Renal pelvis (tissue), 4 donors: ENCODE results near the gene BBX. TPM values are rescaled to one million over a fixed set of nuclear protein-coding genes. Genes with fewer than 3 reads are reported as not detected.

Experiments used
- DNase-seq: peaks from one replicate; pipeline ENCODE4 v3.0.0-alpha.2; 2013
- polyA plus RNA-seq, 3 donors: library from polyadenylated mRNA; unstranded; fragments of 120-200 nt; gene quantifications; one replicate each; pipeline ENCODE4 v1.2.1, GENCODE V29; 2013; ENCODE audit not compliant: insufficient read length in 3 of 3

The BBX gene
- polyA plus RNA-seq, 3 donors = 64.8 to 67.1 (median 65.2) TPM

DNA sequence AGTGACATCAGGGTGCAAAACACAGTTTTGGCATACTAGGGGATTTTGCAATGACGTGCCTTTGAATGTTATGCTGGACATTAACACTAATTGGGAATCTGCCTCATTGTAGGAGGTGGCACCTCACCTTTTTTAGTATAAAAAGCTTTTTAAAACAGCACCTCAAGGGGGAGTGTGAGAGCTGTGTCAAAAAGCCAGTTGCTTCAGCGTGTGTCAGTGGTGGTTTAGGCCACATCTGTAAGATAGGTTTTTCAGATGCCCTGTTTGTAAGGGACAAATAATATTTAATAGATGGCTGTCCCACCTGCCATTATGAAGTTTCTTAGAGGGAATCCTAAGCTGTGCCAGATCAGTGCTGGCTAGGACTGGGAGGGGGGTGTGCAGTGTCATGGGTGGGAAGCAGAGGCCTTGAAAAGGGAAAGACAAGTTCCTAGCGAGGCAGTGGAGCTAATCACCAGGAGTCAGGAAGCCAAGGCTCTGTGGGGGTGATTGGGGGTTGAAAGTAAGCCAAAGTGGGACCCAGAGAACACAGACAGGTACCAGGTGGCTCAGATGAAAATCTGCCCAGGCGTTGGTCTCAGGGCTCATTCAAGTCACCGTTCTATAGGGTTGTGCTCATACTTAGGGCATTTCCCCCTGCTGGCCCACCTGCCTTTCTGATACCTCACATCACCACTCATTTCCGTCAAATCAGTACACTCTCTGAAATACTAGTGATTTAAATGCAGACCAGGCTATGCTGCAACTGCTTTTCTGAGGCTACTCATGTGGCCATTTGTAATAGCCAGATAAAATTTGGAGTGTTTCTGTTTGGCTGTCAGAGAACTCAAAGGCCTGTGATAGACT, 120.5 kb downstream of the BBX start:
- DNase-seq = no peak

DNA sequence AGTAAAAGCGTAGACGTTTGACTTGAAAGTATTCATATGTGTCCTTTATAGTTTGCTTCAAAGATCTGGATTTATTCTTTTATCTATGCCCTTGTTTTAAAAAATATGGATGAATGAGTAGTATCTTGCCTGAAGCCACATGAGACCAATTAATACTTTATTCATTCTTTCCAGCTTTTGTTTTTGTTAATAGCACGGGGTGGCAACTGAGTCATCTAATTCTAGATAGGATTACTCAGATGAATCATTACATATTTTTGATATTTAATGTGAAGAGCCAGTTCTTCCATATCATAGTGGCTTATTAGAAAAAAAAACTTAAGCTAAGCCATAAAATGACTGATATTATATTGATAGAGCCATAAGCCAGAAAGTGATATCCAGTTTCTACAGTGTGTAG, 121.9 kb downstream of the BBX start:
- no peak for DNase-seq

DNA sequence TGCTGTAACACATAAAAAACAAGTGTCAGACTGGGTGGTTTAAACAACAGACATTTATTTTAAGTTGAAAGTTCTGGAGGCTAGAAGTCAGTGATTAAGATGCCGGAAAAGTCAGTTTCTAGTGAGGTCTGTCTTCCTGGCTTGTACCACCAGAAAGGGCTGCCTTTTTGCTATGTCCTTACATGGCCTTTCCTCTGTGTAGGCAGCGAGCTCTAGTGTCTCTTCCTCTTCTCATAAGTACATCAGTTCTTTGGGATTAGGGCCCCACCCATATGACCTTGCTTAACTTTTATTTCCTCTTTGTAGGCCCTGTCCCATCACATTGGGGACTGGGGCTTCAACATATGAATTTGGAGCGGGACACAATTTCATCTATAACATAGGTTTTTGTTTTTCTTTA, 128.0 kb downstream of the BBX start:
- DNase-seq = no peak

DNA sequence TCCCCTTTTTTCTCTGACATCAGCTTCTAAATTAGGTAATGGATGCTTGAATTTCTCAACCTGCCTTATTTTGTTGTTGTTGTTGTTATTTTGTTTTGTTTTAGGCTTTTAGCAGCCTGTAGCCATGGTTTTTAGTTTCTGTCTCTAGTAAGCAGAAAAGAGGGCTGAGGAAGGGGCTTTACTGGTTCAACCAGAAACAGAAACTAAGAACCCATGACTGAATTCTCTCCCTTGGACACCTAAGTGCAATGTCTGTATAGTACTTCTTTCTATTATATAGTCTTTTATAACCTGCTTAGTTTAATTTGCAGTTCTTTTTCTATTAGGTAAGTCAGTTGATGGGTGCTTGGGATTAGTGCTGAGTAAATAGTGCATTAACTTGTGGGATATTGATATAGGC, 129.0 kb downstream of the BBX start:
- no peak for DNase-seq

DNA sequence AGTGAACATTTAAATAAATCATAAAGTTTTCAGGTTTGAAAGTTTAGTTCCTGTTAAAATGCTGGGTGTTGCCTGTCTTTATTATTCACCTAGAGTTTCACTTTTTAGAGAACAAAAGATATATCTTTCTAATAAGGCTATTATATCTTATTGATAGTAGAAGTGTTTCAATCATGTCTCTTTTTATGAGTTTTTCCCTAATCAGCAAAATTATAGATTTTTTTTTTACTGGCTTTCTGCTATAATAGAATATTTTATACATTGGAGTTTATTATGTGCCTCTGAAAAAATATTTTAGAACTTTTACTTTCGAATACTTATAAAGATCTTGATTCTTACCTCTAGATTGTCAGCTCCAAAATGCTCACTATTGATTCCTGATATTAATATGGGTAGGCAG, 131.5 kb downstream of the BBX start:
- no peak for DNase-seq

DNA sequence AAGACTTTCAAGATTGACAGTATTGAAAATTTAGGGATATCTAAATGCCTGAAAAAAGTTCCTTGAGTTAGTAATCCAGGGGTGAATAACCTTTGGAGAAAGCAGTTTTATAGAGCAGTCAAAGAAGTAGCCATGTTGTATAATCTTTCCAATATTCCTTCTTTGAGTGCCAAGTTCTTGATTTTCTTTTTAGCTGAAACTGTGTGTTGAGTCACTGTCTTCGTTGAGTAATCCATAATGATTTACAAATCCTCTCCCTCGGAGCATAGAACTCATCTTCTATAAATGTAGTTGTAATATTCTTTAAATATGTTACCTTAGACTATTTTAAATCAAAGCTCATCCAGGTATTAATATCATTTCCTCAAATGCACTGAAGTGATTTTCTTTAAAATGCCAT, 135.2 kb downstream of the BBX start:
- no peak for DNase-seq

DNA sequence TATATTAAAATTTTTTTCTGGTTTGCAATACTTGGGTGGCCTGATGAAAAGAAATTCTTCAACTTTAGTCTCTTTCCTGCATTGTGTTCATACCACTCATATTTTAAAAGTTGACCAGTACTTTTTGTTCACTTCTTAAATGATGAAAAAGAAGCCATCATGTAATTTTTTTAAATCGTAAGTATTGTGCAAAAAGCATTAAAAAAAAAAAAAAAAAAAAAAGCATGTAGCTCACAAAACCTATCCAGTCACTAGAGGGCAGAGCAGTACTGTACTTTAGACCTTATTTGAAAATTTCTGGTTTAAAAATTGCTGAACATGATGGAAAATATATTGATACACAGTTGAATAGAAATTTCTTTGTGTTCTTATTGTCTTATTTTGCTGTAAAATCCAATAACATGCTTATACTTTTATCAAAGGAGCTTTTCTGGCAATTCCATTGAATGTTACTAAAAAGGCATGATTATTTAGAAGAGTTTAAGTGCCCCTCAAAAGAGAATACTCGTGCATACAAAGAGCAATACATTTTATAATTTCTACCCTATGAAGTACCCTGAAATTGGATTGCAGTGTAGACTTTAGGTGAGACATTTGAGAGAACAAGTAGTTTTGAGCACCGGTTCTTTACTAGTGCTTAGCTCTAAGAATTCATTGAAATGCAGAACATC, 137.7 kb downstream of the BBX start:
- no peak for DNase-seq

DNA sequence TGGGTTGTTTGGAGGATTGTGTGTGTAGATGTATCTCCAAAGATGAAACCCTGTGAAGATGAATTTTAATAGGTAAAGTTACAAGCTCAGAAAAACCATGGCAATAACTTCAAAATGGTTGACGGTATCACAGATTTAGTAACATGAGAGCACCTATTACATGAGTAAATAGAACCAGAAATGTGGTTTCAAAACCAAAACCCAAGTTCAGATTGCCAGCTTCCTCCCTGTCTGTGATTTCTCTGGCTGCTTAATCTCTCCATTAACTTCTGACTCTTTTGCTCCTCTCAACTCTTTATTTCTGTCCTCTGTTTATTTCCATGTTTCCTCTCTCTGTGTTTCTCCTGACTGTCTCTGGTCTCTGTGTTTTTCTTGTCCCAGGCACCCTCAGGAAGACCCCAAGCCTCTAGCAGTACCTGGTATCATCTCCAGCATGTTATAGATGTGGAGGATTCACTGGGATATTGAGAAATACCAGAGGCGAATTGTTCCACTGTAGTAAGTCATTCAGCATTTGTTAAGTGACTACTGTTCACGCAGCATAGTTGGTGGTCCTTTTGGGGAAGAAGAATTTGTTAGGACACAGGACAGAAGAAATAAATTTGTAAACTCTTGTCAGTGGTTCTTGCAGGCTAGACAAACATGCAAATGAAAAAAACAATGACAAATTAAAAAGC, 138.8 kb downstream of the BBX start:
- no peak for DNase-seq

DNA sequence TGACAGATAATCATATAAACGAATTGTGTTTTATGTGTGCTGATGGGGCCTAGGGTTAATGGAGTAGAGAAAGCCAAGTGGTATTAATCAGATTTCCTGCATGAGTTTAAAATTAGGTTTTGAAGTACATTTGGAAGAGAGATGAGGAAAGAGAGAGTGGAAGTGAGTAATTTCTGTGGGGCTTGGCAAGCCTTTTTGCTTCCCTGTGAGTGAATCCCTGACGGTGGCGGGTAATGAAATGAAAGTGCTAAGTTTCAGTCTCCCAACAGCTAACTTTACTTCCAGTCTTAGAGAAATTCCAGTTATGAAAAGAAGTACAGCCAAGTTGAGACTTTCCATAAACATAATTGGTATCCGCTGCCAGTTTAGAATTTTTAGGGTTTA, 139.4 kb downstream of the BBX start:
- DNase-seq = no peak

DNA sequence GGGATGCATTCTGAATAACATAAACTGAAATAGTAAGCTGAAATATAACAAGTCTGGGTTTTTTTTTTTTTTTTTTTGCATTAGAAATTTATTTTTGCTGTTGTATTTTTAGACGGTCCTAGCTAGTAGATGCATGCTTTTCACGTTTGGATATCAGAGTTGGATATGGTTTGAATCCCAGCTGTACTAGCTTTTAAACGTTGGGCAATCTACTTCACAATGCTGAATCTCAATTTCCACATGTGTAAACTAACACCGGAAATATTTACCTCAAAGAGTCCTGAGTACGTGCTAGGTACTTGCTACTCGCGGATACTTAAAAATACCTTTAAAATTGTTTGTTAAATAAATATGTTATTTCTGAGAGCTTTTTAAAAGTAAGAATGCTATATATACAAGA, 139.8 kb downstream of the BBX start:
- DNase-seq = no peak

DNA sequence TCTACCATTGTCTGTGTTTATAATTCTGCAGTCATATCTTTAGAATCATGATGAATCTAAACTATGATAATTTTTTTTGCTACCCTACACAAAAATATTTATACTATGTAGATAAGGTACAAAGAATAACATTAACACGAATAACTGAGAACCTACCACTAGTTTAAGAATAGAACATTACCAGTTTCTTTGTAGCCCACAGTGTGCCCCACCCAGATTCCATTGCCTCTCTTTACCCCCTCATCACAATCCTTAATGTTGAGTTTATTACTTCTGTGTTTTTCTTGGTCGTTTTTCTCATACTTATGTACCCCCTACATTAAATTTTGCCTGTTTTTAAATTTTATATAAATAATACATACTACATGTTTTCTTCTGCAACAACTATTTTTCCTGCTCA, 140.5 kb downstream of the BBX start:
- no peak for DNase-seq

DNA sequence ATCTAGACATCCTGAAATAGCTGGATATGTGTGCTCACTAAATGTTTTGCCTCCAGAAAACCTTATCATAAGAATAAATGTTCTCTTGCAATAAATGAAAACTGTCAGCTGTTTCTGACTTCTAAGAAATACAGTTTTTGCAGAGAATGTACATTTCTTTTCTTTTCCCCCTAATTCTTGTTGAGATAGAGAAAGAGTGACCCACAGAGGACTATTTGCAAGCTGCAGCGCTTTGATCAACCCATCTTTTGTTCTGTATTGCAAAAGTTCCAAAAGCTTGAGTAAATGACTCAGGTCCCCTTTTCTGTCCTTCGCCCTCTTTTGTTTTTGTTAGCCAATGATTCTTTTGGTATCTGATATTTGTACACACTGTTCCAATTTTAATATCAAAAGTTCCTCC, 141.9 kb downstream of the BBX start:
- DNase-seq = no peak

DNA sequence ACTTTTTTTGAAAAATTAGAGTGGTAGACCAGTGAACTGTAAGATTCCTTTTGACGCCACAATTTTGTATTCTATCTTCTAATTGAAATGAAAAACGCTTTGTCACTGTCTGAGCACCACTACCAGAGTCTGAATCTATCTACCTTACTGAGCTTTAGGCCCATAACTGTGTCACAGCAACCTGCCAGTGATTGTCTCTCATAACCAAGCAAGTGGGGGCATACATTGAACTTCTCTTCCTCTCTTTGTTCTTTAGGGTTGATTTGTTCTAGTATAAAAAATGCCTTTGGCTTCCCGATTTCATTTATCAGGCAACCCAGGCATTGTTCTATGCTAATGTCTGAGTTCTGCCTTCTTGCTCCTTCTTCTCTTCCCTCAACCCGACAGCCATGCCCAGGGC, 142.6 kb downstream of the BBX start:
- DNase-seq = no peak

DNA sequence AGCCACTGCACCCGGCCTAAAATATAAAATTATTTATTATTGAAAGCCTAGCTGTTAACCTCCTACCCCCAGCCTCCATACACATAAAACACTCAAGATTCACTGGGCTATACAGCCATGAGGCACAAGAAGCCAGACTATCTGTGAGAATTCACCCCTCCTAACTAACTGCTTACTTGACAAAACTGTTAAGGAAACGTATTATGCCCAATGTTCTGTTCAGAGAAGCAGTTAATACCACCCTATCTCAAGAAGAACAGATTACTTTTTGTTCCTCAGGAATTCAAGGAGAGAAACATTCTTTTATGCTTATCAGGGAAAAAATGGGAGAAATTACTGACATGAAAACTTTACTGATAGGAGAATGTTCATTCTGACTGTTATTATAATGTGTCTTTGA, 144.1 kb downstream of the BBX start:
- DNase-seq = no peak

DNA sequence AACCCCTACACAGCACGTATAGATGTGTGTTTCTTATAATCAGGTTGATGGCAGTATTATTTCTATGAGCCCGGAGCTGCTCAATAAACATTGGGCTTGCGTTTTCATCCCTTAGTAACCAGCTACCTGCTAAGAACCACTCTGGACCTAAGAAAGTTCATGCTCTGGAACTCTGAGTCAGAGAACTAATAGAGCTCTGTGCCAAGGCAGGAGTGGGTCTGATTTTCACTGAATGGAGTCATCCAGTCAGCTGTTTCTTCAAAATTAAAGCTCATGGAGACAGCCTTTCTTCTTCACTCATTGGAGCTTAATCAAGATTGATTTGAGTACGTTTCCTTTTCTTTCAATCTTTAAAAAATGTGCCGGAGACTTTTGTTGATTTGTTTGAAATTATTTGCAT, 145.7 kb downstream of the BBX start:
- DNase-seq = no peak

DNA sequence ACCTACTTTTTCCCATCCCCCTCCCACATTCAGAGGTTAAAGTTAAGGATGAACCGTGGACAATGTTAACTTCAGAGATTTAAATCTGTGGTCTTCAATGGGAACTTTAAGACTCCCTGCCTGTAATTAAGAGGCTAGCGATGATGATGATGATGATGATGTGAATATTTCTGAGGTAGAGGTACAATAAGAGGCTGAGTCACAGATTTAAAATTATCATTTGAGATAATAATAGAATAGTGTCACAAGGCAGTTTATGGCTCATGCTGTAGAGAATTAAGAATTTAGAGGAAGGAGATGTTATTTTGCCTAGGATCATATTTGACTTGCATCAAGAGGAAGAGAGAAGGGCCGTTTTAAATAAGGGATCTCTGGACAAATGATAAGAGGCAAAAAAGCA, 146.2 kb downstream of the BBX start:
- no peak for DNase-seq

DNA sequence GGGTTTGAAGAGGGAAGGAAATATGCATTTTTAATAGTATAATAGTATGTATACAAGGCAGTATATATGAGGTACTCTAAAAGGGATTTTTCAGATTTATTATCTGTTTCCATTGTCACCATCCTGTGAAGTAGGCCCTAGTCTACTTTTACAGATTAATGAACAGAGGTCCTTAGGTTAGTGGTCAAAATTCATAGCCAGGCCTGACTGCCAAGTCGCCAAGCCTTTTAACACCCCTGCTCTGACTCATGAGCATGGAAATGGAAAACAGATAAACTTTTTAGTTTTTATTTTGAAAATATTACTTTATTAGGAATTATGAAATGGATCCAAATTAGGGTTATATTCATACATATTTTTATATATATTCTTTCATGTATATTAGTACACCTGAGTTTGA, 146.9 kb downstream of the BBX start:
- no peak for DNase-seq

DNA sequence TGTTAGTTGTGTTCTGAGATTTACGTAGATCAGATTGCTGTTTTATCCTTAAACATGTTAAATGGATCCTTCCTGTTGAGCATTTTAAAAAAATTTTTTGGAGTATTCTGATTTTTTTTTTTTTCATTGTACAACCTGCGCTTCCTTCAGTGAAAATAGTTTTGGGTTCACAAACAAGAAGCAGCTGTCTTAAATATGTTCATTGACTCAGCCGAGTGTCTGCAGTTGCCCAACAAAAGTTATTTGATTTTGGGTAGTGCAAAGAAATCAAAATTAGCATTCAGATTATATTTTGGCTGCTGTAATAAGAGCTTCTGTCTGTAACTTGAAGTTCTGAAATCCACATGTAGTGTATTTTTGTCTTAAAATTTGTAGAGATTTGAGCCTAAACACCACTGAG, 148.2 kb downstream of the BBX start:
- no peak for DNase-seq

DNA sequence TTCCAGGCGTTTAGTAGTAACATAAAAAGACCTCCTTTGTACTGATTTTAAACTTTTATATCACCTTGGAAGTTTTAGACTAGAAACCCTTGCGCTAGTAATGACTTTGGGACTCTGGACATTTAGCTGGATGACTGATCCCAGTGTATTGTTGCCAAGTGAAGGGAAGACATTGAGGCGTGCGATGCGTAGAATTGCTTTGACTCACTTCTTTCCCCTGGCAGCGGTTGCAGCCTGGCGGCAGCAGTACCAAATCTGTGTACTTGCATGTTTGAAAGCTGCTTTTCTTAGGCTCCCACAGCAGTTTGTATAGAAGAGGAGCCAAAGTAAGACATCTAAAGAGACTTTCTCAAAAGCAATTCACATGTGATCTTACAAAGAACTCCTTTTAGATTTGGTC, 151.6 kb downstream of the BBX start:
- no peak for DNase-seq

DNA sequence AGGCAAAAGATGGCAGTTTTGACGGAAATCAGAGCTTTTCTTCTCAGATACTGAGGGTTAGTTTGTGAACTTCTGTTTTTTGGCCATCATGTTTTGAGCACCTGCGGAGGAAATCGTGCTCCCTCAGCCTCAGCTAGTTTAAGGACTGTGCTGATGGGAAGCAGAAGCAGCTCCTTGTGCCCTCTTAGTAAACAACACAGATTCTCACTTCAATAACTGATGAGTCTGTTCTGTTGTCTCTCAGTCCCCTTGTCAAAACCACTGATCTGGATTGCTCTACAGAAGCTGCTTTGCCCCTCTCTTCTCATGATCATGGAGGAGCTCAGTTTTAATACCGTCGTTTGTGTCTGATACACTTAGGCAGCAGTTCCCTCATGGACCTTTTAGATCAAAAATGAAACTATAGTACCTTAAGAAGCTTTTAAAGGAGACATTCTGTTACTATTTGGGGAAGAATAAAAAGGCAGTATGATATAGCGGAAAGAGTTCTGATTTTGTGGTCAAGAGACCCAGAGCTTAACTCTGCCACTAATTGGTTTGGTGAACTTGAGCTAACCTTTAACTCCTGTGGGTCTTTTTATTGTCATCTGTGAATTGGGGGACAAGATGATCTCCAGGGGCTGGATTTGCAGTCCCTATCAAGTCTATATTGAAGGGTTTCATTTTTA, 152.6 kb downstream of the BBX start:
- no peak for DNase-seq

DNA sequence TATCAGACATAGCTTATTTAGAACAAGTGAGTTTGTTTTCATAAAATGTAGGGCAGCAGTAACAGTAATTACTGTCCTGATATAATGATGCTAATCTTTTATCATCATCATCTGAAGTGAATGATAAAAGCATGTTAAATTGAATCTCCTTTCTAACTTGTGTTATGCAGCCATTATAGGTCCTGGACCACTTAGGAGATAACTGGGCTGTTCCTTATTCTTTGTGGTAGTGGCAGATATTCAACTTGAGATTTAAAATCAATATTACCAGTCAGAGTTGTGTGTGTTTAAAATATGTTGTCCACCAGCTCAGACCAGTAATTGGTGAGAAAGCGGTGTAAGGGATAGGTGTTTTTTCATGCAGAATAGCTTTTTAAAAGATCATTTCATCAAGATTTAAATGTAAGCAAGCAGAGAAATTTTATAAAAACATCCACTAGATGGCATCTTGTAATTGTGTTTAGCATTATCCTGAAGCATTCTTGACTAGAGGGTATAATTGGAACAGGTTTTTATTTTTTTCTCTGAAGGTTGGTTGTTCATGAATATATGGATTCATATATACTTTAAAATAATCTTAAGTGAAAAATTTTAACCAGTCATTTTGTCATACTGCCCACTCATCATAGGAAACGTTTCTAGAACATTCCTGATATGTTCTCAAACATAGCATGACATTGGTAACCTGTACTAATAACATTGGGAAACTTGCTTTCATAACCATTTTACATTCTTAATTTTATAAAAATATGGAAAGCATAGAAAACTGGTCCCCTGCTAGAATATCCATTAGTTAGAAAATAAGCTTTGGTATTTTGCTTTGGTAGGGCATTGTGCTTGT, 153.9 kb downstream of the BBX start:
- DNase-seq = no peak

DNA sequence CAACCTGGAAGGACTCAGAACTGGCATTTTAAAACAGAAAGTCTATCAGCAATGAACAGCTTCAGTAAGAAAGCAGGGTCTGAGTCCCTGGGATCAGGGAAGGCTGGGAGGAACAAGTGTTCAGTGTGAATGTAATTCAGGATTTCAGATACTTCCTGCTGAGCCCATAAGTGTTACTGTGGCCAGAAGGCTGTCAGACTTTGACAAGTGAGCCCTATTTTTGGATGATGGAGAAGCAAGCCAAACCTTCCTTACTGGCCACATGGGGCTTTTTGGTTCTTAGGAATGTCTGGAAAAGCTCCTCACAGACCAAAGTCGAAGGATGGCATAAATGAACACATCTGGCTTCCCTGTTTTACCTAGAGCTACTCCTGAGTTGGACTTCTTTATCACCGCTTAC, 157.2 kb downstream of the BBX start:
- no peak for DNase-seq
